Activated CD4-positive, alpha-beta T cell treated with anti-CD3 and anti-CD28 coated beads for 48 hours (primary cell): ENCODE data around the gene CCDC187.
"Not testable (repeated sequence)": the region's sequence is repeated elsewhere in the genome, so short reads cannot be mapped to it uniquely, and the experiment has no call there.

ENCODE experiments used
- DNase-seq: peaks from one replicate; pipeline ENCODE4 v3.0.0-alpha.2; 2020

CCDC187 gene

DNA sequence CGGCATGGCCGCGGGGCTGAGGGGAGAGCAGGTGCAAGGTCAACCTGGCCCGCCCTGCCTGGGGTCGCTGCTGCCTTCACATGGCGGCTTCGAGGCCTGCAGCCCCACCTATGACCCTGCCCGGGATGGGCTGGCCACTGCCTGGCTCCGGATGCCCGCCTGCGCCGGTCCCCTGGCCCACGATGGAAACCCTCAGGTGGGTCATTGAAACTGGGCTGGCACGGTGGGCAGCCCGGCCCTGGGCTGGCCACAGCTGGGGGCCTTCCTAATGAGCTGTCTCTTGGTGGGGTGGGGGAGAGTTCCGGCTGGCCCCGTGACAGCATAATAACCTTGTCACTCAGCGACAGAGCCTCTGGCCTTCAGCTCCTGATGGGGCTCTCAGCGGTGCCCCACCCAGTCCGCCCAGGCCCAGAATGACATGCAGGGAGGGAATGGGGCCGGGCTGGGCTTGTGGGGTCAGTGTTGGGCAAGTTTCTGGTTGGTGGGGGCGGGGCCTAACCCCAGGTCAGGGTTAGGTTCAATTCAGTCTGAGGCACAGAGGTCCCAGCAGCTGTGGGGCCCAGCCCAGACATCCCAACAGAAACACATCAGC, at the start of gene CCDC187:
TSS of gene CCDC187 (minus strand) at position 270 of the 592 bp plus-strand sequence. CDS start at position 6, 264 bp downstream.
- no peak for DNase-seq

- DNase-seq: no peak
Observed at GRCh38 chr9:136353088-136353487, 49.2 kb upstream of the CCDC187 start.

DNA sequence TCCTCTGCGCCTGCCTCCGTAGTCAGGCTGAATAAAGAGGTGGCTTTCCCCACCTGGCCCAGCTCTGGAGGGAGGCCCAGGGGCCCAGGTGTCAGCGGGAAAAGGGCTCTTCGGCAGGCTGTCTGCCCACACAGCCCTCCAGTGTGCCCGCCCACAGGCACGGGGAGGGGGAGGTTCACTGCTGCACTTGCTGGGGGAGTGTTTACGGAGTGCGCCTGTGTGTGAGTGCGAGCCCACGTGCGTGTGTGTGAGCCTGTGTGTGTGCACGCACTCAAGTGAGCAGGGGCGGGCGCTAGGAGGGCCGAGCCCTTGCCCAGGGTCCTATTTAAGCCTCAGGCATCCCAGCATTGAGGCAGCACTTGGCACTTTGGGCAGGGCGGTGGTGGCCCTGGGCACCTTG, 48.8 kb upstream of the CCDC187 start:
- no peak for DNase-seq

GRCh38 chr9:136351868-136352267, 48.0 kb upstream of the CCDC187 start:
- DNase-seq: not testable (repeated sequence)

DNA sequence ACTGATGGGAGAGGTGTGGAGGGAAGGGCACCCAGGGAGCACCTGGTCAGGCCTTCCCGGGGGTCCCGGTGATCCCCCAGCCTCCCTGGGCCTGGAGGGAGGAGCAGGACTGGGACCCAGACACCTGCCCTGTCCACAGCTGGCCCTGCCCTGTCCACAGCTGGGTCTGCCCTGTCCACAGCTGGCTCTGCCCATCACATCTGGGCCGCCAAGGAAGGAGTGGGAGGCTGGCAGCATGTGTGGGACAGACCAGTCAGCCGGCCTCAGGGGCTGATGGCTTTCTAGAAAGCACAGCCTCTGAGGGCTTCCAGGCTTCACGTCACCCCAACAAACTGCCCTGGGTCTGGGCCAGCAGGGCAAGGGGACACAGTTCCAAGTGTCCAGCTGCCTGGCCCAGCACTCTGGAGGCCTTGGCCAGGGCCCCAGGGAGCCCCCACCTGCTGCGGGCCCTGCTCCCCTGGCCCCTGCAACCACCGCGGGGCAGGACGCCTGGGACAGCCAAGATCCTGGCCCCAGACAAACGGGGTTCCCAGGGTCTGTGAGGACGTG, 47.4 kb upstream of the CCDC187 start:
- DNase-seq: no peak

- DNase-seq: no peak
Observed at GRCh38 chr9:136349546-136349945, 45.7 kb upstream of the CCDC187 start.

GRCh38 chr9:136348691-136349090, 44.8 kb upstream of the CCDC187 start:
- DNase-seq: no peak

GRCh38 chr9:136347472-136348256, 43.8 kb upstream of the CCDC187 start:
- no peak for DNase-seq

GRCh38 chr9:136346927-136347465, 43.1 kb upstream of the CCDC187 start:
- DNase-seq: no peak

- DNase-seq: no peak
Observed at GRCh38 chr9:136346157-136346481, 42.2 kb upstream of the CCDC187 start.

- no peak for DNase-seq
Observed at GRCh38 chr9:136345281-136346156, 41.6 kb upstream of the CCDC187 start.

- no peak for DNase-seq
Observed at GRCh38 chr9:136344544-136345280, 40.8 kb upstream of the CCDC187 start.

DNA sequence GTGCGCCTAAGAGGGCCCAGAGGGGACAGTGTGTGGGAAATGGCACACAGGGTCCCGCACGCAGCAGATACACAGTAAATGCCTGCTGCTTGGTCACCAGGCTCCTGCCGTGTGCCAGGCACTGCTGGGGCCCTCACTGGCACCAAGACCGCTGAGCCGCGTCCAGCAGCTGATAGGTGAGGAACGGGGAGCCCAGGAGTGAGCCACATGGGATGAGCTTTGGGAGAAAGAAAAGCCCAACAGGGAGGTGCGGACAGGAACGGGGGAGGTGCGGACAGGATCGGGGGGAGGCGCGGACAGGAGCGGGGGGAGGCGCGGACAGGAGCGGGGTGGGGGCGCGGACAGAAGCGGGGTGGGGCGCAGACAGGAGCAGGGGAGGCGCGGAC, 40.0 kb upstream of the CCDC187 start:
- no peak for DNase-seq

GRCh38 chr9:136343121-136343883, 39.4 kb upstream of the CCDC187 start:
- no peak for DNase-seq

DNA sequence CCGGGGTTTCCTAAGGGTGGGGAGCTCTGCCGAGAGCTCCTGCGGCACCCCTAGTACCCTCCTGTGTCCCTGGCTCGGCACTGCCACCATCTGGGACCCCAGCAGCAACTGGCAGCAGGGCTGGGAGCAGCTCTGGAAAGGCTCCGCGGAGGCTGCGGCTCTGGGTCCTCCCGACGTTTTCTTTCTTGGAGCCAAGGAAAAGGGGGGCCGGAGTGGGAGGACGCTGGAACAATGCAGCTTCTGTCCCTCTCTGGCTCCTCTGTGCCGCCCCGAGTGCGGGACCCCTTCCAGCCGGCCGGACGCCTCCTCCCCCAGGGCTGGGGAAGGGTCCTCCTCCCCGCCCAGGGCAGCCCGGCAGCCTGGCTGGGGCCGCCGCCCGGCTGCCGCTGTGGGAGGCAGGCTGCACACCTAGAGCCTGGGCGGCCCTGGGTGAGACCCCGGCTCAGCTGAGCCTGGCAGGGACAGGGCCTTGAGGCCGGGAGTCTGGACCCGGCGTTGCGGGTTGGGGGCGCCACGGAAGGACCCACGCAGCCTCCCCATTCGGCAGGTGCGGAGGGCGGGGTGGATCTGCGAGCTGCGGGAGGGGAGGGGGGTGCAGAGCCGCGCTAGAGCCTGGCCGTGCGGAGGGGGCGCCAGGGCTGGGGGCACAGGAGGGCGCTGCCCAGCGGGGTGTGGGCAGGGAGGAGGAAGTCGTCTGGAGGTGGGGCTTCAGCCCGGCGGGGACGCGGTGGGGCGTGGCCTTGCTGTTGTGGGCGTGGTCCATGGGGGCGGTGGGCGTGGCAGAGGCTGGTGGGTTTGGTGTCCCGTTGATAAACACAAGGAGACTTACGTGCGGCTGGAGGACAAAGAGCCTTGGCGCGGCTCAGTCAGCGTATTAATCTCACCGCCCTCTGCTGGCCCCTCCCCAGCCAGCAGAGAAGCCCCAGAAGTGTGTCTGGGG, 38.6 kb upstream of the CCDC187 start:
- DNase-seq: peak; percentile 82

GRCh38 chr9:136341769-136342168, 37.9 kb upstream of the CCDC187 start:
- DNase-seq: no peak

DNA sequence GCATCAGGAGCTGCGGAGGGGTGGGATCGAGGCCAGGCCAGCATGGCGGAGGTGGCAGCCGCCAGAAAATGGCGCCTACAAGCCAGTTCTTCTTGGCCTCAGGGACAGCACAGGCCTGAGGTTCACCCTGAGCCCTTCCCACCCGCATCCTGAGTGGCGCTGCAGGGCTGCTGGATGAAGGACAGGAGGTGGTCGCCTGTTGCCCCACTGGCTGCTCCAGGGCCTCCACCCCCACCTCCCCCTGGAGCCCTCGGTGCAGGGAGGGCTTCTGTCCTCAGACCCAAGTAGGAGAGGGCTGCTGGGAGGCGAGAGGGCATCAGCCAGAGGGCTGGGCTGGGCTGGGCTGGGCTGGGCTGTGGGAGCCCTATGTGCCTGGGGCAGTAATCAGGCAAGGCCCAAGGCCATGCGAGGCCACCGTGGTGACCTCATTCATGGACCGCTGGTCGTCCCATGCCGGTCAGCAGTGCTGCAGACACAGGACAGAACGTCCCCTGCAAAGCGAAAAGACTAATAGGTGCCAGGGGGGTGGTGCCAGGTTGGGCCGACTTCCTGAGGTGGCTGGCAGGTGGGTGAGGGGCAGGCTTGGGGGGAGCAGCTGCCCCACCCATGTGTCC, 37.3 kb upstream of the CCDC187 start:
- DNase-seq: no peak

DNA sequence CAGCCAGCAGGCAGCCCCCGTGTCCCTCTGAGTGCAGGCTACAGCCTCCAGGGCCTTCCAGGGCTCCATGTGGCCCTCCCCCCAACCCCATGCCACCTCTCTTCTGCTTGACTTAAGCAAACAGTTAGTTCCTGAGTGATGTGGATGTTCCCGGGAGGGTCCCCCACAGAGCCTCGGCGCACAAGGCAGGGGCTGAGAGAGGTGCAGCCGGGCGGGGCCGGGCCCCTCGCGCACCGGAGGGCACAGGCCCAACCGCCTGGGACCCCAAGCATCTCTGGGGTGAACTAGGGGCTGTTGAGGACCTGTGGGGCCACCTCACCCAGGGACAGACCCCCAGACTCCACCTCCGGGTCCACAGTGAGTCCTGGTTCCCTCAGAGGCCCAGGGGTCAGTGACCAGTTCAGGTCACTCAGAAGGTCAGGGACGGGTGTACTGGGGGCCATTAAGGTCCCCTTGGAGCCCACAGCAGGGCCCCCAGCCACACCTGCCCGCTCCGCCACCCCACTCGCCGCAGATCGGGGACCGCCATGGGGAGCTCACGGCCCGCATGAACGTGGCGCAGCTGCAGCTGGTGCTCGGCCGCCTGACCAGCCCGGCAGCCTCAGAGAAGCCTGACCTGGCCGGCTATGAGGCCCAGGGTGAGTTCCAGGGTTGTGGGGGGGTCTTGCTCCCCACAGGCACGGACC, 36.6 kb upstream of the CCDC187 start:
- DNase-seq: no peak

- no peak for DNase-seq
Observed at GRCh38 chr9:136339958-136340310, 36.0 kb upstream of the CCDC187 start.
